Upper lobe of left lung (tissue), 6 donors: ENCODE measurements around the gene TRHDE. TPM values are rescaled to one million over a fixed set of nuclear protein-coding genes. Genes with fewer than 3 reads are reported as not detected.
A peak's percentile ranks its signal among the peaks of the same experiment; 100 is the strongest.

ENCODE experiments used
- ATAC-seq, 2 donors: fragments of 200-7000 bp; cut with Tn5 transposase; one replicate each; pipeline ENCODE4 v1.9.1; 2022; ENCODE audit warnings: mild to moderate bottlenecking in 2 of 2, moderate library complexity in 2 of 2; ENCODE audit not compliant: low FRiP score in 2 of 2
- DNase-seq, 2 donors: peaks; one replicate each; pipeline ENCODE4 v3.0.0-alpha.2; 2019 to 2020
- H3K27ac ChIP-seq, 4 donors: fragments of 200-600 bp; sonication (generic); one replicate each; pipeline ENCODE4 v1.5.1; 2016 to 2019
- H3K27me3 ChIP-seq, 4 donors: fragments of 200-600 bp; sonication (generic); one replicate each; pipeline ENCODE4 v1.5.1; 2017 to 2019
- H3K36me3 ChIP-seq, 4 donors: fragments of 200-600 bp; sonication (generic); one replicate each; pipeline ENCODE4 v1.5.1; 2016 to 2019
- H3K4me1 ChIP-seq, 4 donors: fragments of 200-600 bp; sonication (generic); one replicate each; pipeline ENCODE4 v1.5.1; 2018 to 2019
- H3K4me3 ChIP-seq, 4 donors: fragments of 200-600 bp; sonication (generic); one replicate each; pipeline ENCODE4 v1.5.1; 2017 to 2019; ENCODE audit warnings: mild to moderate bottlenecking in 2 of 4, moderate library complexity in 1 of 4
- H3K9me3 ChIP-seq, 4 donors: fragments of 200-600 bp; sonication (generic); one replicate each; pipeline ENCODE4 v1.5.1; 2018 to 2019
- CTCF ChIP-seq, 6 experiments: fragments of 450-650 bp in 4 of 6; fragments of 200-600 bp in 2 of 6; sonication (generic) in 2 of 6; IDR thresholded peaks; one replicate each; pipeline ENCODE4 v1.5.1; 2016 to 2019; ENCODE audit warnings: antibody characterized with exemption in 6 of 6
- EP300 ChIP-seq, 4 donors: sonication (generic); formaldehyde crosslinking; IDR thresholded peaks; one replicate each; pipeline ENCODE4 v1.5.1; 2017; ENCODE audit warnings: antibody characterized with exemption in 4 of 4, control low read depth in 2 of 4
- POLR2A ChIP-seq, 4 donors: fragments of 450-650 bp; IDR thresholded peaks; one replicate each; pipeline ENCODE4 v1.5.1; 2016 to 2017; ENCODE audit warnings: antibody characterized with exemption in 4 of 4, mild to moderate bottlenecking in 2 of 4
- POLR2AphosphoS5 ChIP-seq, 2 donors: sonication (generic); formaldehyde crosslinking; IDR thresholded peaks; one replicate each; pipeline ENCODE4 v1.5.1; 2017; ENCODE audit warnings: antibody characterized with exemption in 2 of 2
- WGBS, 2 donors: methylation state at CpG; one replicate each; pipeline ENCODE4 v1.1.5; 2017 to 2018; 5-methylcytosine and 5-hydroxymethylcytosine counted together
- total RNA-seq, 6 donors: library from RNA; depleted of rRNA in 4 of 6; stranded (reverse); fragments of >200 nt in 4 of 6; gene quantifications; one replicate each; pipeline versions ENCODE4 v1.1.0 to v1.2.1, GENCODE V29; 2016 to 2021
- donor health status: DM: no; HTN: no; CAD: no; lungs with moderate emphysema.
- donor health status: DM: no; HTN: yes; CAD: no; lungs with severe emphysema.

TRHDE gene
- total RNA-seq, 6 donors from 2014 or later = 2.9 to 21.0 (median 14.3) TPM

GRCh38 chr12:72315858-72316257 lies 43.7 kb downstream of the TRHDE start:
- no peaks in the 10 kb centered on the region for H3K4me1 ChIP-seq
- H3K4me3 ChIP-seq = no peak overlapping the region
- ATAC-seq (no peak), DNase-seq (no peak)
- WGBS, 2 donors = 96 to 98% methylated on average over 3 of the region's 3 CpGs
- no peak overlapping the region for H3K27ac ChIP-seq
- H3K36me3 ChIP-seq = no peaks in the 10 kb centered on the region
- no peaks in the 10 kb centered on the region for H3K27me3 ChIP-seq
- TF ChIP-seq EP300 (IDR thresholded peaks at IDR 0.05) = no peak
- no peak for TF ChIP-seq CTCF (IDR thresholded peaks at IDR 0.05)
- TF ChIP-seq POLR2AphosphoS5 (IDR thresholded peaks at IDR 0.05) = no peak
- no peak for TF ChIP-seq POLR2A (IDR thresholded peaks at IDR 0.05)
- H3K9me3 ChIP-seq = no peaks in the 10 kb centered on the region

- TF ChIP-seq EP300 (IDR thresholded peaks at IDR 0.05) (no peak), POLR2A (IDR thresholded peaks at IDR 0.05) (no peak), POLR2AphosphoS5 (IDR thresholded peaks at IDR 0.05) (no peak), CTCF (IDR thresholded peaks at IDR 0.05) (no peak)
- no peak overlapping the region for H3K27ac ChIP-seq
- ATAC-seq (no peak), DNase-seq (no peak)
- WGBS, 2 donors = 86 to 94% methylated on average over 4 of the region's 4 CpGs
- H3K27me3 ChIP-seq = no peaks in the 10 kb centered on the region
- no peaks in the 10 kb centered on the region for H3K9me3 ChIP-seq
- no peaks in the 10 kb centered on the region for H3K4me1 ChIP-seq
- no peak overlapping the region for H3K4me3 ChIP-seq
- no peaks in the 10 kb centered on the region for H3K36me3 ChIP-seq
Observed at GRCh38 chr12:72318341-72318740, 46.2 kb downstream of the TRHDE start.

- Histone ChIP-seq H3K4me3 (no peak overlapping the region), H3K27me3 (no peaks in the 10 kb centered on the region), H3K27ac (no peak overlapping the region), H3K4me1 (no peaks in the 10 kb centered on the region), H3K36me3 (no peaks in the 10 kb centered on the region), H3K9me3 (no peaks in the 10 kb centered on the region)
- TF ChIP-seq EP300 (IDR thresholded peaks at IDR 0.05) = no peak
- TF ChIP-seq POLR2A (IDR thresholded peaks at IDR 0.05) = no peak
- TF ChIP-seq CTCF (IDR thresholded peaks at IDR 0.05) = no peak
- TF ChIP-seq POLR2AphosphoS5 (IDR thresholded peaks at IDR 0.05) = no peak
- DNase-seq (no peak), ATAC-seq (no peak)
- 46 to 76% methylated on average over 1 of the region's 1 CpG for WGBS, 2 donors
Observed at GRCh38 chr12:72323881-72324280, 51.7 kb downstream of the TRHDE start.

- Histone ChIP-seq H3K9me3 (no peaks in the 10 kb centered on the region), H3K27ac (no peak overlapping the region), H3K27me3 (no peaks in the 10 kb centered on the region), H3K4me1 (no peaks in the 10 kb centered on the region), H3K36me3 (no peaks in the 10 kb centered on the region), H3K4me3 (no peak overlapping the region)
- TF ChIP-seq POLR2AphosphoS5 (IDR thresholded peaks at IDR 0.05) (no peak), CTCF (IDR thresholded peaks at IDR 0.05) (no peak), EP300 (IDR thresholded peaks at IDR 0.05) (no peak), POLR2A (IDR thresholded peaks at IDR 0.05) (no peak)
- no peak for ATAC-seq
- 52 to 65% methylated on average over 9 of the region's 9 CpGs for WGBS, 2 donors
- DNase-seq = peak in 1 of 2 donors; percentile 5
Observed at GRCh38 chr12:72330301-72330700, 58.1 kb downstream of the TRHDE start.

GRCh38 chr12:72330784-72331183 lies 58.6 kb downstream of the TRHDE start:
- Histone ChIP-seq H3K36me3 (no peaks in the 10 kb centered on the region), H3K4me3 (no peak overlapping the region), H3K9me3 (no peaks in the 10 kb centered on the region), H3K27ac (no peak overlapping the region), H3K27me3 (no peaks in the 10 kb centered on the region), H3K4me1 (no peaks in the 10 kb centered on the region)
- WGBS, 2 donors = 93 to 96% methylated on average over 4 of the region's 4 CpGs
- DNase-seq (no peak), ATAC-seq (no peak)
- TF ChIP-seq EP300 (IDR thresholded peaks at IDR 0.05) (no peak), POLR2A (IDR thresholded peaks at IDR 0.05) (no peak), CTCF (IDR thresholded peaks at IDR 0.05) (no peak), POLR2AphosphoS5 (IDR thresholded peaks at IDR 0.05) (no peak)
